Measurements from ENCODE around the gene DBN1.

The DBN1 gene

DNA sequence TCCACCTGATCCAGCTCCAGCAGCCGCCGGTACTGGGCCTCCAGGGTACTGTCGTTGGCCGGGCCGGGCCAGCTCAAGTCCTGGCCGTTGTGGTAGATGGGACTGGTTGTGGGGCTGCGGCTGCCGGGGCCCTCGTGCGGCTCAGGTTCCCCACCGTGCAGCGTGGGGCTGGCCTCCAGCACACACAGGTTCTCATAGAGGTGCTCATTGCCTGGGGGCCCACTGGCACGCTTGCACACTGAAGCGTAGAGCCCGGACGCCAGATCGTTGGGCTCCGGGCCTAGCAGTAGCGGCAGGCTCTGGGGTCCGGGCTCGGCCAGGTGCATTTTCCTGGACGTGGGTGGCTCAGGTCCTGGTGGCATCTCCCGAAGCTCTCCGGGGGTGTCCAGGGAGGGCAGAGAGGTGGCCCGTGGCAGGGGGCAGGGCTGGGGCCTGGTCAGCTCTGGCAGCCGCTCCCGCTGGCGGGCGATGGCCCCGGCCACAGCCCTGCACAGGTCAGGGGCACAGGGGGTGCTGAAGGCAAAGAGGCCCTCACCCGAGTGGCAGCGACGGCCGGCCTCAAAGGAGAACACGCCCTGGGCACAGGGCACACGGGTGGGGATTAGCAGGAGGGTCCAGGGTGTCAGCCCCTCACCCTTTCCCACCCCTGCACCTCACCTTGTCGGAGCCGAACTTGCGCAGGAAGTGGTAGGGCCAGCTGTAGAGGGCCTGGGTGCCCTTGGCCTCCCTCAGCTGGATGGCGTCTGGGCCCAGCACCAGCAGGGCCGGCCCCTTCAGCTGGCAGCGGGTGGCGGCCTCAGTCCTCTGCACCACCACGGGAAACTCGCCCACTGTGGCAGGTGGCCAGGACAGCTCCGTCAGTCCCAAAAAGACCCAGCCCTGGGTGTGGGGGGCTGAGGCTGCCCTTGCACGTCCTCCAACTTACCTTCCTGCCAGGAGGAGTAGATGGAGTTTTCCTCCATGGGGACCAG is 30.9 kb upstream of the DBN1 start:
- DNase-seq (ENCODE audit: low spot score), result no peak

DNA sequence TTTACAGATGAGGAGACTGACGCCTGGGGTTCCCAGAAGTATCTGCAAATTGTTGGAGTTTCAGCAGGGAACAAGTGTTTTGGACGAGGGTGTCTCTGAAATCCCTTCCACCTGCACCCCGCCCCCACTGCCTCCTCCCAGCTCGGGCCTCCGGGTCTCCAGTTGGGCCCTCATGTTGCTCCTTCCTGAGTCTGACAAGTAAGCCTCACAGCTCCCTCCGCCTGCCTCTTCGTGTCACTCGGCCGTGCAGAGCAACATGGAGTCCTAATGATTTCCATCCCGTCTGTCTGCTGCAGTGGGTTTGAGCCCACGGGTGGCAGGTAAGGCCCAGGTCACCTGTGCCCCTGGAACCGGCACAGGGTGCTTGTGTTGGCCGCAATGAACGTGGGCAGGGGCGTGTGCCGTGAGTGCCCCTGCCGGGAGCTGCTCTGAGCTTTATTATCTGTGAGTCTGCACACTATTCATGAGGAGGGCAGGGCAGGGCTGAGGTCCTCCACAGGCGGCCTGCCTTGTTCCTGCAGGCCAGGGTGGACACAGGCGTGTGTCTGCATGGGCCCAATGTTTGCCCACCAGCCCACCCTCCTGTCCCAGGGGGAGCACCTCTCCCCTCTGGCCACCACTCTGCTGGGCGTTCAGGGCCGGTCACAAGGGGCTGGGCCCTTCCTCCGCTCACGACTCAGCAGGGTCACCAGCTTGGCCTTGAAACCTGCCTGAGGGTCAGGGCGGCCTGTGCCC is 30.1 kb upstream of the DBN1 start:
- no peak for DNase-seq (ENCODE audit: low spot score)

DNA sequence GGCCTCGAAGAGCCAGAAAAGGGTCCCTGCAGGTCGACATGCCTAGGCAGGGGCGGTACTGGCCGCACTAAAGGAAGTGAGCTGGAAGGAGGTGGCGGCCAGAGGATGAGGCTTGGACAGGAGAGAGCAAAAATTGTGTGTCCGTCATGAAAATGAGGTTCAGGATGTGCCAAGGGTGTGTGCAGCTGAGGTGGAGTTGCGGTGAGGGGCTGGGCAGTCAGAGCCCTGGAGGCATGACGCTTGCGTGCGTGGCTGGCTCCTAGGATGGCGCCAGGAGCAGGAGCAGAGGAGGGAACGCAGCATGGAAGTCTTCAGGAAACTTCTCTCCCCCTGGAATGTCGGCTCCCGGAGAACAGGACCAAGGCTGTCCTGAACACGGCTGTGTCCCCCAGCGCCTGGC is 29.5 kb upstream of the DBN1 start:
- DNase-seq (ENCODE audit: low spot score), result no peak

DNA sequence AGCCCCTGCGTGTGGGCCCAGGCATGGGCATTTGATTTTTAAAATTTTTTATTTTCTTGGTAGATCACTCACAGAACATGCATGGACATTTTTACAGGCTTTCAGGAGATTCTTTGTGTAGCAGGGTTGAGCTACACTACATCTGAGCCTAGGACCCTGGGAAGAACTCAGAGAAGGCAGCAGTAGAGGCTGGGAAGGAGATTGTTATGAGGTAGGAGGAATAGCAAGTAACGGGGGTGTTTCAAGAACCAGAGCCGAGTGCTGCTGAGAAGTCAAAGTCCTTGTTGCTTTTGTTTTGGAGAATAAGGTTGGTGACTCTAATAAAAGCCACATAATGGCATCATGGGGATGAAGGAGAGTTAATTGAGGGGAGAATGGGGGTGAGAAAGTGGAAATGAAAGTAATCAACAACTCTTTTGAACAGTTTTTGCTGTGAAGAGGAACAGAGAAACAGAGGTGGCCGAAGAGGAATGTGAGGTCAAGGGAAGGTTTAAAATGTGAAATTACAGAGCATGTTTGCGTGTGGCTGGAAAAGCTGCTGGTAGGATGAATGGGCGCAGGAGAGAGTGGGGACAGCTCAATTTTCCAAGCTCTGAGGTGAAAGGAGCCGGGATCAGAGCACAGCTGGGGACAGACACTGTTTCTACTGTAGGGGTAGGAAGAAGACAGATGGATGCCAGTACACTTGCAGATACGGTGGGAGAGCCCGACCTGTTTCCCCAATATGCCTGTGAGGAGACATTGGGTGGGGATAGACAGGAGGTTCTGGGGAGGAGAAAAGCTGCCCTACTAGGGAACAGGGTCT is 28.6 kb upstream of the DBN1 start:
- DNase-seq (ENCODE audit: low spot score), result no peak

DNA sequence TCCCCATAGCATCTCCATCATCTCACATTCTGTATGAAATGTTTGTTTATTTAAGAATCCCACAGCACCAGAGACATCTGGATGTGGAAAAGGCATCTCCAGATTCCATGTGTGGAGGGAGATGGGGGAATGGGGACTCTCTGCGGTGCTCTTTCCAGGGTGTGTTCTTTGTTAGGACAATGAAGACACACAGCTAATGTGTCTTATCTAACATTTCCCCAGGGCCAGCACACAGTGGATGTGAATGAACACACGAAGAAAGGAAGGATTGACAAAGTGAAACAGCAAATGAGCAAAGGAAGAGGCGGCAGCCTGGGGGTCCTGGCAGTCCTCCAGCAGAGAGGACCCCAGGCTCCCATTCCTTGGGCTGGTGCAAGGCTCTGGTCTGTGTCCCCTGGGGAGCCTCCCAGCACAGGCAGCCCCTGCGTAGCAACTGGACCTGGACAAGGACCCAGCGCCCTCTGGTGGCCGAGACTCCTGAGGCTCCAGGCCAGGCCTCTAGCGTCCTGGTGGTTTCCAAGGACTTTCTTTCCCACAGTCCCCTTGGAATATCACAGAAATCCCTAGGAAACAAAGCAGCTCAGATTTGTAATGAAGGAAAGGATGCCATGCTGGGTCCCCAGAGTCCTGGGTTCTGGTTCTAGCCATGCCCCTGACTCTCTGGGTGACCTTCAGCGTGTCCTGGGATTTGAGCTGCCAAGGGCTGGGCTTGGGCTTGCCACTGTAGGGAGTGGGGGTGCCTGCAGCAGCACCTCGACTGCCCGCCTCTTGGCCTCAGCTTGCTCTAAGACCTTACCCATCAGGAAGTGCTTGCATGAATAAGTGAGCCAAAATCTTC is 27.5 kb upstream of the DBN1 start:
- DNase-seq (ENCODE audit: low spot score), result peak; percentile 81

DNA sequence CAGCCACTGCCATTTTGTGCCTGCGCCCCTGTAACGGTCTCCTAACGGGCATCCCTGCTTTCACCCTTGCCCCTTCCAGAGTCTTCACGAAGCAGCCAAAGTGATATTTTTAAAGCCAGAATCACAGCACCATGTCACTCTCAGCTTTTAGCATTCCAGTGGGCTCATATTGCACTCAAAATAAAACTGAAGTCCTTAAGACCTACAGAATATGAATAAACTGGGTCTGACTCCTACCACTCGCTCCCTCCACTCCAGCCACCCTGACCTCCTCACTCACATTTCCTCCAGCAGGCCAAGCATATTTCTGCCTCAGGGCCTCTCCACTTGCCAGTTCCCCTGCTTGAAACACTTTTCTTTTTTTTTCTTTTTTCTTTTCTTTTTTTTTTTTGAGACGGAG is 26.4 kb upstream of the DBN1 start:
- DNase-seq (ENCODE audit: low spot score), result no peak

DNA sequence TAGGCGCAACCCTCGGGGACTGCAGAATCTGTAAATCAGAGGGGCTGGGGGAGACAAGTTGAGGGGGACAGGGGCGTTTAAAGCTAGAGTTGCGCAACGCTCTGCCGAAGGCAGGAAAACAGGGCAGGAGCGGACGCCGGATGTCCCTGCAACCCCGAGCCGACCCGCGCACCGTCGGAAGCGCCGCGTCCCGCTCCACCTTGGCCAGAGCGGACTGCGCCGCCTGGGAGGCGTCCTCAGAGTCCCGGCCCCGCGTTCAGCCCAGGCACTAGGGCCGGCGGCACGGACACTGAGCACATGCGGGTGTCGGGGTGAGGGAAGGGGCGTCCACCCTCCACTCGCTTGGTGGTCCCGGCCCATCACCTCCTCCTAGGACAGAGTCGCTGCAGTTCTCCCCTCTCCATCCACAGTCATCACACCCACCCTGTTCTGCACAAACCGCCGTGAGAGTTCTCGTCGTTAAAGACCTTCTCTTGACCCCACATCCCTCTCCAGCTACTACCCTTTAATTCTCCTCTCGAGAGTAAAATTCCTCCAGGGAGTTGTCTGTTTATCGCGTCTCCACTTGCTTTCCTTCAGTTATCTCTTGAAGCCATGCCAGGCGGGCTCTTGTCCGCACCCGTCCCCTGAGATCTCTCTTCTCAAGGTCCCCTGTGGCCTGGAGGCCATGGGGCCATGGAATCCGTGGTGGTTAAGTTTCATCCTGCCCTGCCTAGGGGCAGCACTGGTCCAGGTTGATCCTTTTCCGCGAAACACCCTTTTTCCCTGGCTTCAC is 24.8 kb upstream of the DBN1 start:
- DNase-seq (ENCODE audit: low spot score), result no peak

DNA sequence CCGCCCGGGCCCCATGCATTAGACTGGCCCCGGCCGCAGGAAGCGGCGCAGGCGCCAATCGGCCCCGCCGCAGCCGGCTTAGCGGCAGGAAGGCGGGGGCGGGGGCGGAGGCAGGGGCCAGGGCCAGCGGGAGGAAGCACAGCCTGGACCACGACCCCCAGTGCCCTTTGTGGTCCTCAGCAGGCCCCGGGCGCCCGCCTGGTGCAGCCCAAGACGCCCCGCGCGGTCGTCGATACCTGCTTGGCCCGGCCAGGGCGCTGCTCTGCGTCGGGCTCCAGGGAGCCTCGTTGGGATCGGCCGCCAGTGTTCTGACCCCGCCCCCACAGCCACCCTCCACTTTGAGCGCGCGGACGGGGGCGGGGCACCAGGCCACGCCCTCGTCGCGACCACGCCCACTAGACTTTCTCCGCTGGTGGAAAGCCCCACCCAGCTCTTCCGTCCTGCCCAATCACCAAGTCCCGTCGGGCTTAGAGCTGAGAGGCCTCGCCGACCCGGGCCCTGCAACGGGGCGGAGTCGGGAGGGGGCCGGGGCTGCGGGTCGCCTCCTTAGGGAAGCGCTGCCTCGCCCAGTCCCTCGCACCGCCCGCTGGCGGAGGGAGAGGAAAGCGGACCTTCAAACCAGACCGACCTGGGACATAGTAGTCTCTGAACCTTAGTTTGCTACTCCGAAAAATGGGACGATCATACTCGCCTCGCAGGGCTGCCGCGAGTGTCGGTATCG is 24.0 kb upstream of the DBN1 start, which contains the start of gene PDLIM7:
PDLIM7 (minus strand) TSS at position 313 of the 721 bp plus-strand sequence. CDS start 1,092 bp downstream, outside the sequence.
- peak; percentile 99 for DNase-seq (ENCODE audit: low spot score)

DNA sequence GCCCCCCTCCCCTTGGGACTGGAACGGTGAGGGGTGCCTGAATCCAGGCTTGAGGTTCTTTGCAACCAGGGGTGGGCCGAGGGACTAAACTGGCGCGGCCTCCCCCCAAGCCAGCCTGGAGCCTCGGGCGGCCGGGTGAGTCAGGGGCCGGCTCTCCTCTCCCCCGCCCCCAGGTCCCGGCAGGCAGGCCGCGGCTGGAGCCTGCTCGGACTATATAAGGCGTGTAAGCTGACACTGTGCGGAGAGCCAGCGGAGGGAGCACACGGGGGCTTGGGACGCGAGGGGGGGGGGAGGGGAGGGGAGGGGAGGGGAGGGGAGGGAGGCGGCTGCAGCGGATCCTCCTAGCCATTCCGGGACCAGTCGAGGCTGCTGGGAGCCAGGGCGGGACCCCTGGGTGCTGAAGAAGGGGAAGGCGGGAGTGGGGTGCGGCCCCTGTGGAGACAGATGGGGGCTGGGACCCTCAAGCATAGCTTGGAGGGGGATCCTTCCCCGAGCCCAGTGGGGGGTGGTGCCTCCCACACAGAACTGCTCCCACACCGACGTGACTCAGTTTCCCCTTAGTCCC is 23.4 kb upstream of the DBN1 start:
- no peak for DNase-seq (ENCODE audit: low spot score)

DNA sequence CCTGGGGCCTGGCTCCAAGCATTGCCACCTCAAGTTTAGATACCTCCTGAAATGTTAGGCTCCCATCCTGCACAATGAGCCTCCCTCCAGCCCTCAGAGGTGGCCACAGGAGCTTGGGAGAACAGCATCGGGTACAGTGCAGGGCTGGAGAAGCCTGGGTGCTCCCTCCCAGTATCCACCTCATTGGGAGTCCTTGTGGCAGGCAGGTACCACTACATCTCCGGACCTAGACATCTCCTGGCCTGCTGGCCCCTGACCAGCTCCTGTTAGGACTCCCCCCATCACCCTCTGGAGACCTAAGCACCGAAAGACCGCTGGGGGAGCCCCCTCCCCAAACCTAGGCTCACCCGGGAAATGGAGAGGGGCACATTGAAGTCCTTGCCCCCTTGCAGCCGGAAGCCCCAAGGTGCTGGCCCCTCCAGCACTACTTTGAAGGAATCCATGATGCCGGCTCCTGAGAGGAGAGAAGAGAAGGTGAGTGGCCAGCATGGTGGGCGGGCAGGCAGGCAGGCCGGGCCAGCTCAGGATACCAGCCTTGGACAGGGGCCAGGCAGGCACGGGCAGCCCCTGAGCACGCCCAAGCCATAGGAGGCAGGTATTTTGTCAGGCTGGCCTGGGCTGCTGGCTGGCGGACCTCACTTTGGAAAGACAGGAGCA is 22.8 kb upstream of the DBN1 start:
- no peak for DNase-seq (ENCODE audit: low spot score)

DNA sequence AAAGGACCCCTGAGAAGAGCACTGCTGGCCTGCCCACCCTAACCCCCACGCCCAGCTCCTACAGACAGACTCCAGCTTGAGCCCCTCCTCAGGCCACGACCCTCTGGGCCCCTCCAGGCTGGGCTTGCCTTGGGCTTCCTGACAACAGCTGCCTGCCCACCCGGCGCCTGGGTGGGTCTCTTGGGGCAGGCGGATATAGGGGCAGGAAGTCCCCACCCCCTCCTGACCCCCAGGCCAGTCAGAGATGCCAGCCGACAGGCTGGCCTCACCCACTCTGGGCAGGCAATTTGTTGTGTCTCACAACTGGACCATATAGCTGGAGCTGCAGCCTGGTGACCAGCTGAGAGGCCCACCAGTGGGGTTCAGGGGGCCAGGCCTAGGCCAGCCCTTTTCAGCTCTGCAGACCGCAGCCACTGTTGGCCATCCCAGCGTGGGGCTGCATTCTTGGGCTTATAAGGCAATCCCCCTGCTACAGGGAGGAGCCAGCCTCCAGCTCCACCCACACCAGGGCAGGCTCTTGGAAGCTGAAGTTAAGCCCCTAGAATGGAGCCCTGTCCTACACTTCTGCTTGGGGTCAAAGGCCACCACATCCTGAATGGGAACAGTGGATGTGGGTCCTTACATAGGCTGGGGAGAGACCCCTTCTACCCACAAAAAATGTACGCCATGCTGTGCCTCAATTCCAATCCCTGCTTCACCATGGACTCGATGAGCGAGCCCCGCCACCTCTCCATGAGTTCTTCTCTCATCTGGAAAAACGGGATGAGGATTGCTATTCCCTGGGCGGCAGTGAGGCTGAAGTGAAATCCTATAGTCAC is 22.0 kb upstream of the DBN1 start:
- no peak for DNase-seq (ENCODE audit: low spot score)

DNA sequence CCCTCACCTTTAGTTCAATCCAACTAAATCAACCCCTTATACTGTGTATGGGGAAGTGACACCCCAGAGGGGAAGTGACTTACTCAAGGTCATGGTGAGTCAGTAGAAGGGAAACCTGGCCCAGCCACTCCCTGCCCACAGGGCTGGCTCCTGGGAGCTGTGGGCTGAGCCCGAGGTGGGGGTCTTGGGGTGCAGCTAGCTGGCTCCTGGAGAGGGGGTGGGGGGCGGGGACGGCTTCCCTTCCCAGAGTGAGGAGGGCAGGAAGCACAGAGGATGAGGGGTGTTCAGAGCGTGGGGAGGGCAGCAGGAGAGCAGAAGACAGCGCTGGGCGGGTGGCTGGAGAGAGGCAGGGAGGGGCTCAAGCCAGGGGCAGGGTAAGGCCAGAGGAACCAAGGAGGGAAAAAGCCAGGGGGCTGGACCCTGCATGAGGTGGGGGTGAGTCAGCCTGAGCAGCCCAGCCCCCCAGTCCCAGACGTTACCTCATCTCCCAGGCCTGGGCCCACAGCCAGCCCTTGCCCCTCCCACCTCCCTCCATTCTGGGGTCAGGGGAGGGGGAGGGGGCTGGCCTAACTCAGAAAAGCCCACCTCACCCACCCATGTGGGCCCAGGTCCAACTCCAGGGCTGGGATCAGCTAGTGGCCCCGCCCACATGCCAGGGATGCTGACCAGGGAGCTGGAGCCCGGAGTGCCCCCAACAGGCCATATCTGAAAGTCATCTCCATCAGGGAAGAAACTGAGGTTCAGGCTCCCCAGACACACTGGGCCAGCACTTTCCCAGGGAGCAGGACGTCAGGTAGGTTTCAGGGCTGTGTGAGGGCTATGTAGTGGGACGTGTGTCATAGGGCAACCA is 21.1 kb upstream of the DBN1 start:
- DNase-seq (ENCODE audit: low spot score), result peak; percentile 61

DNA sequence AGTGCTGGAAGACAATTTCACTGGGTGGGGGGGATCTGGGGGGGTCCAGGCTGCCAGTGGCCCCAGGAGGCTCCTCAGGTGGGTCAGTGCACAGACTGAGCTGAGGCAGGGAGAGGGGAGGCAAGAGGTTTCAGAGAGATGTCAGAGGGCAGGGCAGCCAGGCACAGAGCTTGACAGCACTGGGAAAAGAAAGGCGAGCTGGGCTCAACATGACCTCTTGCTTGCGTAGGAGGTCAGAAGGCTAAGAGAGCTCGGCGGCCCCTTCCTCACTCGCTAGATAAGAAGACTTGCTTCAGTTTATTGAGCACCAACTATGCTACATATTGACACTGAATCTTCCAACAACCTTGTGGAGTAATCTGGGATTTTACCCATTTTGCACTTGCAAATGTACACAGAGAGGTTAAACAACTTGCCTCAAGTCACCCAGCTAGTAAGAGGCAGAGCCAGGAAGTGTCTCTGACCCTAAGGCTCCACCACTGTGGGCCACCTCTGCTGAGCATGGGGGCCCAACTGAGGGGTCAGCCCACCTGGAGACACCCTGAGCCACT is 20.4 kb upstream of the DBN1 start:
- DNase-seq (ENCODE audit: low spot score), result no peak

DNA sequence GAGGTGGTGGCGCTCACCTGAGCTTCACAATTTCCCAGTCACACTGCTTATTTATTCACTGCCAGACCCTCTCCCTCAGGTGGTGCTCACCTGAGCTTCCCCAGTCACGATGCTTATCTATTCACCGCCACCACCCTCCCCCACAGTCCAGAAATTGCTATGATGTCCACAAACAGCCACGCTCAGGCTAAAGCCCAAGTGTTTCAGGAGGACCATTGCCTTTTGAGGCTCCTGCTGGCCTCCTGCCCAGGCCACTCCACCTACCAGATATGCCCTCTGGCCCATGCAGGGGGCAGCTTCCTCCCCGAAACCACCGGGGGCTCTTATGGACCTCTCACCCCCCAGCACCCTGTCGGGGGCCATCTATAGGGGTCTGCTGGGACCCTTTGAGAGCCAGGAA is 19.4 kb upstream of the DBN1 start:
- no peak for DNase-seq (ENCODE audit: low spot score)

DNA sequence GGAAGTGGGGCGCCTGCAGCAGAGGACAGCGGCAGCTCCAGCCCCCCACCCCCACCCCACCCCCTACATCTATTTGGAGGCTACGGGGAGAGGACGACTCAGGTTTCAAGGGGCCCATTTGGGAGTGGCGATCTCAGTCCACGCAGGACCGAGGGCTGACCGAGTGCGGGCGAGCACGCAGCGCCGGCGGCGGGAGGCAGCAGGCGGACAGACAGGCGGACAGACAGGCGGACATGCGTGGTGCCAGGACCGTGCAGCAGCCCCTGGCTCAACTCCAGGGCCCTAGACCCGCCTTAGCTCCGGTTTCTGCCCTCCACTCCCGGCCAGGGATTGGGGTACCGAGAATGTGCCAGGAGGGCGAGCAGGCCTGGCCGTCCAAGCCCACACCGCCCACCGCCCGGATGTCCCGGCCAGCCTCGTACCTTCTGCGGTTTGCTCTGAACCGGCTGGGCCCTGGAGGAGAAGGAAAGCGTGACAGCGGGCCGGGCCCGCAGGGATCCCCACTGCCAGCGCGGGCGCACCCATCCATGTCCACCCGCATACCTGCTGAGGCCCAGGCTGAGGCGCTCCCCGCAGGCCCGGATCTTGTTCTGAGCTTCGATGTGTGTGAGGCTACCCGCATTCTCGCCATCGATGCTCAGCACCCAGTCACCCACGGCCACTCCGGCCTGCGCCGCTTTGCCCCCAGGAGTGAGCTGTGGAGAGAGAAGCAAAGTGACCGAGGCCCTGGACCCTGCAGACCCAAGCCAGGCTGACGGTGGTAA is 18.7 kb upstream of the DBN1 start:
- DNase-seq (ENCODE audit: low spot score), result no peak

DNA sequence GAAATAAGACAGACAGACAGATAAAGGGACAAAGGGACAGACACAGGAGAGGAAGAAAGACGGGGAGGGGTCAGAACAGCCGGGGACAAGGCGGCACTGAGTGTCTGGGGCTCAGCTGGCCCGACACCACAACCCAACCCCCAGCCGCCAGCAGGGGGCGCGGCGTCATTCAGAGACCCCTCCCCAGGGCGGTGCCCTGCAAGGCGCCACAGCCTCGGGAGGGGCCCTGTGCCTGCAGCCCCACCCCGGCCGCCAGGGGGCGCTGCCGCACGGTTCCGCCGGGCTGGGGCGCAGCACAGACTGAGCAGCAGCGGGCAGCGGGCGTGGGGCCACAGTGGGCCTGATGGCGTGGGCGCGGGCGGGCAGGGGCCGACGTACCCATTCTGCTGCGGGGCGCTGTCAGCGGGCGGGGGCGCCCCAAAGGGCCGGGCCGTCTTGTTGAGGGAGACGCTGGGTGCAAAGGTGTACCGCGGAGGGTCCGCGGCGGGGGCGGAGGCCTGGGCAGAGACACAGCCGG is 18.1 kb upstream of the DBN1 start:
- no peak for DNase-seq (ENCODE audit: low spot score)
